Sigmoid colon (tissue), 4 donors: ENCODE data around the gene DOCK3.

ENCODE experiments used
- CTCF ChIP-seq, 4 experiments: fragments of 450-650 bp in 3 of 4; fragments of 200-600 bp in 1 of 4; IDR thresholded peaks; one replicate each; pipeline ENCODE4 v1.5.1; 2016 to 2019; ENCODE audit warnings: antibody characterized with exemption in 4 of 4, mild to moderate bottlenecking in 3 of 4, moderate library complexity in 2 of 4
- EP300 ChIP-seq, 4 donors: sonication (generic); formaldehyde crosslinking; IDR thresholded peaks; one replicate each; pipeline ENCODE4 v1.6.1; 2017; ENCODE audit warnings: antibody characterized with exemption in 4 of 4
- POLR2AphosphoS5 ChIP-seq, 4 donors: sonication (generic); formaldehyde crosslinking; IDR thresholded peaks; one replicate each; pipeline ENCODE4 v1.6.1; 2017; ENCODE audit warnings: antibody characterized with exemption in 4 of 4

- TF ChIP-seq POLR2AphosphoS5 (IDR thresholded peaks at IDR 0.05) (no peak), CTCF (IDR thresholded peaks at IDR 0.05) (no peak), EP300 (IDR thresholded peaks at IDR 0.05) (no peak)
These were observed 599.3 kb downstream of the DOCK3 start for GRCh38 chr3:51274052-51274451.
